Fibroblast of skin of abdomen (primary cell): ENCODE measurements around the gene NCBP2.

ENCODE experiments used
- DNase-seq: peaks from one replicate; pipeline ENCODE4 v3.0.0-alpha.2; 2013

NCBP2 gene

GRCh38 chr3:196938576-196938975 lies 3.8 kb downstream of the NCBP2 start:
- no peak for DNase-seq

GRCh38 chr3:196938124-196938523 lies 4.2 kb downstream of the NCBP2 start:
- DNase-seq = no peak

GRCh38 chr3:196936288-196936687 lies 6.0 kb downstream of the NCBP2 start:
- DNase-seq = no peak

- DNase-seq = no peak
These were observed 9.7 kb downstream of the NCBP2 start for GRCh38 chr3:196932600-196932999.

- no peak for DNase-seq
These were observed 10.3 kb downstream of the NCBP2 start for GRCh38 chr3:196931828-196932587.

- no peak for DNase-seq
These were observed 11.2 kb downstream of the NCBP2 start for GRCh38 chr3:196931157-196931556.

- no peak for DNase-seq
These were observed 14.5 kb downstream of the NCBP2 start for GRCh38 chr3:196927571-196928453.

GRCh38 chr3:196920733-196921132 lies 21.6 kb downstream of the NCBP2 start:
- no peak for DNase-seq

- DNase-seq = no peak
These were observed 23.4 kb downstream of the NCBP2 start for GRCh38 chr3:196918968-196919367.

GRCh38 chr3:196916995-196917394 lies 25.3 kb downstream of the NCBP2 start:
- DNase-seq = no peak

GRCh38 chr3:196916221-196916620 lies 26.1 kb downstream of the NCBP2 start:
- DNase-seq = no peak

- no peak for DNase-seq
These were observed 27.0 kb downstream of the NCBP2 start for GRCh38 chr3:196915375-196915774.

GRCh38 chr3:196914866-196915265 lies 27.5 kb downstream of the NCBP2 start:
- DNase-seq = no peak

- no peak for DNase-seq
These were observed 38.6 kb downstream of the NCBP2 start for GRCh38 chr3:196903740-196904139.

- no peak for DNase-seq
These were observed 40.0 kb downstream of the NCBP2 start for GRCh38 chr3:196902296-196902695.

- no peak for DNase-seq
These were observed 40.6 kb downstream of the NCBP2 start for GRCh38 chr3:196901768-196902167.

GRCh38 chr3:196896229-196896628 lies 46.1 kb downstream of the NCBP2 start:
- no peak for DNase-seq

- no peak for DNase-seq
These were observed 47.6 kb downstream of the NCBP2 start for GRCh38 chr3:196894557-196895295.

- peak; percentile 55 for DNase-seq
These were observed 52.3 kb downstream of the NCBP2 start for GRCh38 chr3:196889844-196890708.

- DNase-seq = no peak
These were observed 56.2 kb downstream of the NCBP2 start for GRCh38 chr3:196886144-196886543.
